HG02678 (cell line): ENCODE results near the gene ATP1A4.
A peak's percentile ranks its signal among the peaks of the same experiment; 100 is the strongest.

Source experiments
- ATAC-seq: cut with Tn5 transposase; IDR thresholded peaks from one replicate; pipeline ENCODE4 v1.9.1; 2021; ENCODE audit warnings: mild to moderate bottlenecking, moderate library complexity; ENCODE audit not compliant: unreplicated experiment

The ATP1A4 gene

DNA sequence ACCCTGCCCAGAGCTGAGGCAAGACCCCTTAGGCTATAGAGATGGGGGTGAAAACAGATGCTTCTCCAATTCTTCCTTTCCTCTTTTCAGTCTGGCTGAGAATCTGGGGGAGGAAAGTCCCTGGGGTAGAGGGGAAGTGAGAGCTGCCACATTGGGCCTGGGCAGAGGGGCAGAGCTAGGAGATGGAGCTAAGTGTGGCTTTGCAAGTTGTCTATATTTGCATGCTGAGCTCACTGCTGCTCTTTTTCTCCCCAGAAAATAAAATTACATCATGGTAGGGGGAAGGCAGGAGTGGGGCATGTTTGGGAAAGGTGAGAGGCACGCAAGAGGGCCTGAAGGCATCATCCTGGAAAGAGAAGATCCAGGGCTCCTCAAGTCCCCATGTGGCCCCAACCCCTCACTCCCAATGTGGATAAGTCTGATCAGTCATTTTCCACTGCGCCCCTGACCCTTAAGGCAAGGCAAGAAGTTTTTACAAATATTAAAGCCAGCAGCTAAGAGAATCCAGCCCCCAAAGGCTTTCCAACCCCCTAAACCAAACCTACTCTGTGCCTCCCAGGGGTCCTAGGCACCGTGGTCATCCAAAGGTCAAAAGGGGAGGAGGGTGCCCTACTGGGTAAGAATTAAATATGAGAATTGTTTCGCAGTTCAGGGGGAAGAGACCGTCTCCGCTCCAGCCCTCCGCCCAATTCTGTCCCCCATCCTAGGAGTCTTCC is 53.3 kb downstream of the ATP1A4 start:
- peak; percentile 70 for ATAC-seq

DNA sequence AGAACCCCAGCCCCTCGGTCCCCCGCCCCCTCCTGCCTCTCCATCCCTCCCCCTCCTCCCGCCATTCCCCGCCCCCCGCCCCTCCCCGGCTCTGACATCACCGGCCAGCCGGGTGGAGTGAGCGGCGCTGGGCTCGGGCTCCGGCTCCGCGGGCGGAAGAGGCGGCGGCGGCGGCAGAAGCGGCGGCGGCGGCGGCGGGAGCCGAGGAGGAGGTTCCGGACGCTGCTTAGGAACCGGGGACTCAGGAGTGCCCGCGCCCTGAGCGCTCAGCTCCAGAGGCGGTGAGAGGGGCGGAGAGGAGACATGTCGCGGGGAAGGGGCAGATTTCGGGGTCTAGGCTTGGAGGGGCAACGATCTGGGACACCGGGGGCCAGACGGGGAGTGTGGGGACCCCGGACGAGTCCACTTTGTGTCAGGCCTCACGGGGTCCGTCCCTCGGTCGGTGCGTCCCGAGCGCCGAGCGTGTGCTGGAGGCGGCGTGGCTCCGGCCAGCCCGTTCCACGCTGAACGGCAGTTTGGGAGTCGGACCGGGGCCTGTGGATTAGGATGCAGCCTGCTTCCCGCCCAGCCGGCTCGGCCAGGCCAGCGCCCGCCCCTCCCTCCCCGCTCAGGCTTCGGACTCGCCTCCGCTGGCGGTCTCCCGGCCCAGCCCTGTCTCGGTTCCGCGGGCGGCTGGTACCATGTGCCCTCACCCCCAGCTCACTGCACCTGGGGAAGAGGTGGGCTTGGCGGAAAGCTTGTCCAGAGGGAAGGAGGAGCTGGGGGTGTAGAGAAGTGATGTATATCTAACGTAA is 54.0 kb downstream of the ATP1A4 start, which contains the start of gene PEA15:
Gene PEA15 (plus strand): TSS at position 143 of the 794 bp plus-strand sequence. CDS start 6,161 bp downstream, outside the sequence.
- ATAC-seq = peak; percentile 46

DNA sequence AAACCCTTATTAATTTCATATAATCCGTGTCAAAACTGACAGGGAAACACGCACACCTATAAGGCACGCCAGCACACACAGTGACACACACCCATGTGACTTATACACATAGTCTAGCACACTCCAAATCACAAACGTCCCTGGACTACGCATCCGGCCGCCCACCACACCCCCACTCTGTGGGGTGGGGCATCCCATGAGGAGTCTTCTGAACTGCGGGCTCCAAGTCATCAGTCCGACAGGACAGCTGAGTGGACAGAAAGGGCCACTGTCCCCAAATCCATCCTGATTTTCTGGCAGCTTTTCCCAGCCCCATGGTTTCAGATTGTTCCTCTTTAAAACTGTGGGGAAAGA is 54.6 kb downstream of the ATP1A4 start:
- peak; percentile 30 for ATAC-seq

DNA sequence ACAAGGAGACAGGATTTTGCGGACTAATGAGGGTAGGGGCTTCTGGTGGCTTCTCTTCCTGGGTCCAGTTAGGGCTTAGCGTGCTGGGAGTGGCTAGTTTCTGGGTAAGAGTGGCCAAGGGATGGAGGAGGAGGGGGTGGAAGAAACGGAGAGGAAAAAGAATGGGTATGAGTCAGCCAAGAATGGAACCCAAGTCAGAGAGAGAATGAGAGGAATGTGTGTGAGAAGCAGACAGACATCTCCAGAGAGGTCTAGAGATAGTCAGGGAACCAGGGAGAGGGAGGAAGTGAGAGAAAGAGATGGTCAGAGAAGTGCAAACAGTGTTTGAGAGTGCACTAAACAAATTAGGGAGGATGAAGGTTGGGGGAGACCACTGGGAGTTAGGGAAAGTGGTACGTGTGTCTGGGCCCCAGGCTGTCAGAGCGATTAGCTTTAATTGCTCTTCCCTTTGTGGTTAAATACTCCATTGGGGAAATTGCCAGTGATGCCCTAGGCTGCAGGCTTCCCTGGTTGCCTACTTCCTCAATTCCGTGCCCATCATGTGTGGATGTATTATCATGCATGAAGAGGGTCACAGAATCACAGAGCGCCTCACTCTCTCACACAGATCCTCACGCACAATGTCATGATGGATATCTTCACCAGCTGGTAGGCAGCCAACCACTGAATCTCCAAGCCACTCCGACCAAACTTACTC is 55.2 kb downstream of the ATP1A4 start:
- ATAC-seq = no peak

DNA sequence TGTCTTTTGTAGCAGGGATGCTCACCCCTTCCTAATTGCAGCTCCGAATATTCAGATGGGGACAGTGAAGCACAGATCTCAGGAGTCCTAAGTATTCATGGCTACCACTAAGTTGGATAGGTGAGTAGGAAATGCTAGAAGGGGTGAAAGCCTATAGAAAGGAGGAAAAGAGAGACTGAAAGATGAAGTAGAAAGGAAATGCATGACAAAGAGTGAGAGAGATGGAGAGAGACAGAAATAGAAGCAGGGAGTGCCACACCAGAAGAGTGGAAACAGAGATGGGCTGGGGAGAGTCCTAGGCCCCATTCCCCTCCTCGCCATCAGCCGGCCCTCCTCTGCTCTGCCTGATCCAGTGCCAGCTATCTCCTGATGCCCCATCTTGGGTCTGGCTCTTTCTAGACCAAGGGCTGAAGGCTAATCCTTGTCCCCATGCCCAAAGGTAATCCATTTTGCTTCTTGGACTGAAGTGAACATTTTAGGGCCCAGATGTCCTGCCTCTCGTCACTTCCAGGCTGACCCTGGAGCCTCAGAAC is 55.8 kb downstream of the ATP1A4 start:
- ATAC-seq = no peak

DNA sequence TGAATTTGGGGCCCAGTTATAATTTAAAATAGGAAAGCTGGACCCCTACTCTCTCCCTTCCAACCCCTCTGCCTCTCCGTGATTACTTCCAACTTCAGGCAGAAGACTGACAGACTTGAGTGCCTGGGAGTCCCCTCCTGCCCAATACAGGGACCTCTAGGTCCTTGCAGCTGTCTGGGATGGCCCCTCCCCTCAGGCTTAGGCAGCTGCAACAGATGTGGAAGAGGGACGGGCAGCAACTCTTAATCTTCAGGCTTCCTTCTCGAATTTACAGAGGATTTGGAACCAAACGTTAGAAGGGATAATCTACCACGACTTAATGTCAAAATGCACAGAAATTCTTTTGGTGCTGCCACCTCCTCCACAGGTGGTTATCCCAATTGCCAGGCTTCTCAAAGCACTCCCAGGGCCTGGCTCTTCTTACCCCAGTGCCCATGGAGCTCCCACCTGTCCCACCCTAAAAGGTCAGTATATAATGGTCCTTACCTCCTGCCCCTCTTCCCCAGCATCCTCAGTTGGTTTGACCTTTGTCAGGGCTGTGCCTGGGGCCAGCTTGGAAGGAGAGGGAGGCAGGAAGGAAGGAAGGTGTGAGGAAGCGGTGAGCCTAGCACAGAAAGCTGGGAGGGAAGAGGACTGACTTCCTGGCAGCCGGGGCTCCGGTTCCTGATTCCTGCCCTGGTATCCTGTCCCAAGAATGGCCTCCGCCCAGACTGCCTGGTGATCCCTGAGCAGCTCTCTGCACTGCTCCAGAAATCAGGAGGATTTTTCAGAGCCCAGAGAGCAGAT is 56.6 kb downstream of the ATP1A4 start:
- ATAC-seq = no peak

DNA sequence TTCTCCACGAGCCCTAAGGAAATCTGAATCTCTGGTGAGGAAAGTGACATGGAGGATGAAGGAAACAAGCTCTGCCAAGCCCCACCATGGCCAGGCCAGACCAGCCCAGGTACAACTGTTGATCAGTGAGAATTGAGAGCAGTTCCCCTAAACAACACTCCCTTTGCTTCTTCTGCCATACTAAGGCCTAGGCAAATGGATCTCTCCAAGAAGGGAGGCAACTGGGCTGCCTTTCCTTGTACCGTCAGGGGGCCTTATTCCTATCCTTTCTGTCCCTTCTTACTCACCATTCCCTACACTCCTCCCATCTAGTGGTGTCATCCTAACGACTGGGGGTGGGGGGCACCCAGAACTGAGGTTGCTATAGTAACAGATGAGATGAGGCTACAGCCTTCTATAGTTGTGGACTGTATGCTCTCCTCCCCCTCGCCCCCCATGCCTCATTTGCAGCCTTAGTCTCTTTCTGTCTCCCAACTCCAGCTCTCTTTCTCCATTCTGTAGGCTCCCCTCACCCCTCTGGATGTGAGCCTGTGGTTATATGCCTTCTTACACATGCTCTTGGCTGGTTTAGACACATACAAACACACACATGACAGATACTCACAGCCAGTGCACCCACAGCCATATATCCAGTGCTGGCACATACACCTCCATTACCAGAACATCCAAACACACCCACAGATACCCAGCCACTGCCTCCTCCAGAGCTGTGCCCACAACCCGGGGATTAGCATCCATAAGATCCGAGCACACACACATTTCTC is 57.3 kb downstream of the ATP1A4 start:
- no peak for ATAC-seq

DNA sequence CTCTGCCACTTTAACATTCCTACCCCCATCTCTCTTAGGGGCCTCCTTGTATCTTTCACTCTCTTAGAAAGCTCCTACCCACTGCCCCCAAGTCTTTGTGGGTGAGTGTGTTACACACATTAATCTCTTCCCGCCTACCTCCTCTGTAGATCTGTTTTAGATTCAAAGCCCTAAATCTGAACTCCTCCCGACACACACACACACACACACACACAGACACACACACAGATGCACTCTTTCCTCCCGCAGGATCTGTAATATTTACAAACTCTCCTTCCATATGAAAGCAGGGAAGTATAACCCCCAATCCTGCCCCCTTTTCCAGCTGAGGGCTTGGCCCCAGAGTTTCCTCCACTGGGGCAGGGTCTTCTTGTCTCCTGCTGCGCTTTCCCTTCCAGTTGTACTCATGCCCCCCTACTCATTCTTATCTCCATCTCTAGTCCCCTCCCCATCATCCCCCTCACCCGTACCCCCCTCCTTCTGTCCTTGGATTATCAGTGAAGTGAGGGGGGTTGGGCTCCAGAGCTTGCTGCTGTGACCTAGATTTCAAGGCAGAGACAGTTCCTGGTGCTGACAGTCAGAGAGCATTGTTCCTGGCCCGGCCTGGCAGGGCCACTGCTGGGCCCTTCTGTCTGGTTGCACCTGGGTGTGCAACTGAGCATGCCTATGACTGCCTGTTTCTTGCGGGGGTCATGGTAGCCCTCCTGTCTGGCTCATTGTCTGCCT is 58.1 kb downstream of the ATP1A4 start:
- no peak for ATAC-seq

DNA sequence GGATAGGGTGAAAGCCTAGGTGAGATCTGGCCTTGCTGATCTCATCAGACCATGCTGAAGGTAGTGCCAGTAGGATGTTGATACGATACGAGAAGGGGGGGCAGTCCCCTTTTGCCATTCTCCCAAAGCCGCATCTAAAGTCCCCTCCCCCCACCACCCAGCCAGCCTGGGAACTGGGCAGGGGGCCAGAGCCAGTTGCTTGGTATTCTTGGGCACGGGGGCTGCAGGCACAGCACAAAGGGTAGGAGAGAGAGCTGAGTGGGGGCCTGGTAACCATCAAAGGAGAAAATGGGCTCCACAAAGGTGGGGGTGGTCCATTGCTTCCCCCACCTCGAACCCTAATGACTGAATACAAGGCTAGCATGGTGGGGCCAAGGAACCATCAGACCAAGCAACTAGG is 59.2 kb downstream of the ATP1A4 start:
- no peak for ATAC-seq

DNA sequence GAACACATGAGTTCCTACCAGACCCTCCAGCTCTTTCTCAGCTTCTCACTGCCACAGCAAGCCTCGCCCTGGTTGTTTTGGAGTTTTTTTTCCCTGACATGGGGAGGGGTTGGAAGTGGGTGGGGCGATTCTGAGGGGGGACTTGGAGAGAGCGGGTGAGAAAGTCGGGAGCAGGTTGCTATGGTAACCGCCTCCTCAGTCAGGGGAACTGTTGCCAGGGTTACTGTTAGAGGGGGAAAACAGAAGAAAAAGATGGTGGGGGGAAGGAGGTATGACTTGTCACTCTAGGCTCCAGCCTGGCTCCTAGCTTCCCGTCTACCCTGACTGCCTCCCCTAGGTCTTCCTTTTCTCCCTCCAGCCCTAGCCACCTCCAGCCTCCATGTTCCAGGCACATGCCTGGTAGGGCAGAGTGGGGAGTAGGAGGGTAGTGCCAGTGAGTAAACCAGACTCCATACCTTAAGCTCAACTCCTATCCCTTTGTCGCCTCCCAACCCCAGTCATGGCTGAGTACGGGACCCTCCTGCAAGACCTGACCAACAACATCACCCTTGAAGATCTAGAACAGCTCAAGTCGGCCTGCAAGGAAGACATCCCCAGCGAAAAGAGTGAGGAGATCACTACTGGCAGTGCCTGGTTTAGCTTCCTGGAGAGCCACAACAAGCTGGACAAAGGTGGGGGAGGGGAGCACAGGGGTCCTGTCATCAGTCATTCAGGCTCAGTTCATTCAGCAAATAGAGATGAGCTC is 59.8 kb downstream of the ATP1A4 start:
- ATAC-seq = no peak

DNA sequence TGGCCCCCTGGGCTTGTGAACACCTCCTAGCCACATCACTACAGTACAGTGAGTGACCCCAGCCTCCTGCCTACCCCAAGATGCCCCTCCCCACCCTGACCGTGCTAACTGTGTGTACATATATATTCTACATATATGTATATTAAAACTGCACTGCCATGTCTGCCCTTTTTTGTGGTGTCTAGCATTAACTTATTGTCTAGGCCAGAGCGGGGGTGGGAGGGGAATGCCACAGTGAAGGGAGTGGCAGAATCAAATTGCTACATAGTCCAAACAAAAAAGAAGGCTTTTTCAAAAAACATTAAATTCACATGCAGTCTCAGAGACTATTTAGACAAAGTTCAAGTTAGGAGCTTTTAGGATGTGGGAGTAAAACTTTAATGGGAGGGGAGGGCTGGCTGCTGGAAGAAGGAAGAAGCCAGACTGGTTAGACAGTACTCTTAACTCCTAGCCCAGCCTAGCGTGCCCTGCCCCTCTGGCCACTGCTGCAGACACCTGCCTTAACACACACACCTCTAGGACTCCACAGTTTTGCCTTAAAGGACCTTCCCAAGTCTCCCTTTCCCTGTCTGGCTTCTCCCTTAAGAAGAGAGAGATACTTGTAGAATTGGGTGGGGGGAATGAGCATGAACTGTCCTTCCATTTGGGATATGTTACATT is 63.2 kb downstream of the ATP1A4 start:
- no peak for ATAC-seq

DNA sequence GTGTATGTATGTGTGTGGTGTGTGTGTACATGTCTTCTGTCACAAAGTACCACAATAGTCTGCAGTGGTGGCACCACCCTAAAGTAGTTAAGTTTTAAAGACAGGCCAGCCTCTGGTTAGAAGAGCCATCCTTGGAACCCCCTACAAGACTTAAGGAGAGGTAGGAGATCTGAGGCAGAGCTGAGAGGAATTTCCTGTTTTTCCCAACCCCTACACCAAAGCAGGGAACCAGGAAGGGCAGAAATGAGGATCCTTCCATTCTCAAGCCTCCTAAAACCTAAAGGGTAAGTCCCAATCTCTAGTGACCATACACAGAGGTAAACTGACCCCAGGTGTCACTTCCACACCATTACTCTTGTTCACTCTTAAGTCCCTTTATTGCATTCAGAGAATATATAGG is 64.9 kb downstream of the ATP1A4 start:
- no peak for ATAC-seq

DNA sequence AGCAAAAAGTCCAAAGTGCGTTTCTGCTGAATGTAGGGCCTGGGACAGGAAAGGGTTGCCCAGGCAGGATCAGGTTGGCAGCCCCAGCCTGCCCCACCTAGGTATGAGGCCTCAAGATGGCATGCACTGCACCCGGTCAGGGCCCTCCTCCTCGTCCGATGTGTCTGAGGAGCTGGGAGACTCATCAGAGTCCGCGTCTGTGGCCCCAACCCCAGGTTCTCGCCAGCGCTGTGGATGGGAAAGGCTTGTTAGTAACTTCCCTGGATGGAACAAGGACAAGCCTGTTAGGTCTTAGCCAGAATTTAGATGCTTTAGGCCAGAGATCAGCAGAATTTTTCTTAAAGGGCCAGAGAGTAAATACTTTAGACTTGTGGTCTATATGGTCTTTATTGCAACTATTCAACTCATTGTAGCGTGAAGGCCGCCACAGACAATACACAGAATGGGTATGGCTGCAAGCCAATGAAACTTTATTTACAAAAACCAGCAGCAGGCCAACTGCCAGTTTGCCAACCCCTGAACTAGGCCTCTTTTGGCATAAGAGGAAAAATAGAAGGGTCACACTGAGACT is 66.2 kb downstream of the ATP1A4 start:
- no peak for ATAC-seq

DNA sequence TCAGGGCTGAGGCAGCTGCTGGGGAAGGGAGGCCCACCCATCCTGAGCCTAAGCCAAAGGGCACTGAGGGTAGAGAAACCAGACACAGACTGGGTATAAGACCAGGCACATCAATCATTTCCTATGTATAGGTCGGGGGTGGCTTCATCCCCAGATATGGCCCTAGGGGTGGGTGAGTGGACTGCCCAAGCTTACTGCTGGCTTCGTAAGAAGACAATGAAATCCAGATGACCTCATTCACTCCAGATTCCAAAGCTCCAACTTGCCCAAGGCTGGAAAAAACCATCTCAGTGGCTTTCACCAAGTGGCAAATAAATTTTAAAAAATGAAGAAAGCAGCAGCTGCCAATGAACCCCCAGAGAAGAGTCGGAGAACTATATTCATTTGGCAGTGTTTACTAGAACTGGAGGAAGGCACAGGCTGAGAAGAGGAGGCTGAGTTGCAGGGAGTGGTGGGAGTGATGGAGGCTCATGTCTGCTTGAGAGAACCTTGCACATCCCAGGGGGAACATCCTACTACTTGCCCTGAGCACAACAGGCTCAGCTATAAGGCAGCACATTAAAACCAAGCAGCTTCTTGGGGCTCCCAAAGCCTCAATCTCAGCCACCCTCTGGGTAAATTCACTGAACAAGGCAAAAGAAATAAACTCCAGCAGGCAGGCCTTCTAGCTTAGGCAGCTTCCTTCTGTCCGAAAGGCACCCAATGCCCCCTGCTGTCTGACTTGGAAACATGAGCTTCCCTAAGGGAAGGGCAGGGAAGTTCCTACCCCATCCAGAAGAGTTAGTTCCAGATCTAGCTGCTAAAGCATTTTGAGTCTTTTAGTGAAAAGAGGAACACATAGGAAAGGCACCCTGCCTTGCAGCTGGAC is 67.9 kb downstream of the ATP1A4 start:
- ATAC-seq = no peak

DNA sequence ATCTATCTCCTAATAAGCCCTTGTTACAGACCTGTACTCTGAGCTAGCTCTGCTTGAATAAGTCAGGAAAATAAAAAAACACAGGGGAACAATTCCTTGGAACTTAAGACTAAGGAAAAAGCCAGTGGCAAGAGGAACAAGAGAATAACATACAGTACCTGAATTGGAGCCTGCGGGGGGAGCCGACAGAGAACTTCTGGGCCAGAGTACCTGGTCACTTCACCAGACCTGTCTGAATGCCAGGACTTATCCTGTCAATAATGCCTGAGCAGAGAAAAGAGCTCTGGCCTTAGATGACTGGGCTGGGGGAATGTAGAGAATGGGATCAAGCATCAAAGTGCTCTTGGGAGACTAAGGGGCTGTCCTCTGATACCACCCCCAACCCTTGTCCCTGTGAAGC is 68.9 kb downstream of the ATP1A4 start:
- no peak for ATAC-seq

DNA sequence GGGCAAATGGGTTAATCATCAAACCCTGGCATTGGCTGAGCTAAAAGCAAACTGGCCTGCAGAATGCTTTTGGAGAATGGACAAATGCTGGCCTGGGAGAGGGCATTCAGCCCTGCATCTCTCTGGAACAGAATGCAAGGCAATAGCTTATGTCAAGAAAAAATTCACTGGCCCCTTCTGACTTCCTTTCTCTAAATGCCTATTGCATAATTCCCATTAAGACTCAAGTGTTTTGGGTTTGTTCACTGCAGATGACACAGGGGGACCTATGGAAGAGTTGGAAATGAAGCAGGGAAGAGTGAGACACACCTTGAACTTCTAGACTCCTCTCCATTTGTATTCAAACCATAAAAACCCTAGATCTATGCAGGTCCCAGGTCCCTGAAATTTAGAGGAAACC is 69.7 kb downstream of the ATP1A4 start:
- ATAC-seq = no peak

DNA sequence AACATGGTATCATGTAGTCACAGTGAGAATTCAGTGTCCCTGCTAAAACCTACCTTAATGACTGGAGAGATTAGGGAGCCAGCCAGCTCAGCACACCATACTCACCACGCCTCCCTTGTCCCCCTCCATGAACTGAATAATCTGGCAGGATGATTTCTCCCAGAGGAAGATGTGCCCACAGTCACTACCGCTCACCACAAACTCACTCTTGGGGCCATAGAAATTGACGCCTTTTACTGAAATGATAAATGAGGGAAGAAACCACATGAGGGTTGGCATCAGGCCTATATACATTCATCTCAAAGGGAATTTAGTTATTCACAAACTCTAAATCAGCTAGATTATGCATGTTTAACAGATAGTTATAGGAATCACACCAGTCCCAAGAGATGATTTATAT is 71.1 kb downstream of the ATP1A4 start:
- no peak for ATAC-seq
